ENCODE data around the gene PCDHGA5. TPM values are rescaled to one million over a fixed set of nuclear protein-coding genes. Genes with fewer than 3 reads are reported as not detected.

The PCDHGA5 gene
- total RNA-seq, 1 donor from 2014 or later: not detected

GRCh38 chr5:141397756-141398551, 34.0 kb downstream of the PCDHGA5 start, which contains the start of gene PCDHGB5:
PCDHGB5 (plus strand) TSS chr5:141397947; CDS start chr5:141398128, 181 bp downstream.

DNA sequence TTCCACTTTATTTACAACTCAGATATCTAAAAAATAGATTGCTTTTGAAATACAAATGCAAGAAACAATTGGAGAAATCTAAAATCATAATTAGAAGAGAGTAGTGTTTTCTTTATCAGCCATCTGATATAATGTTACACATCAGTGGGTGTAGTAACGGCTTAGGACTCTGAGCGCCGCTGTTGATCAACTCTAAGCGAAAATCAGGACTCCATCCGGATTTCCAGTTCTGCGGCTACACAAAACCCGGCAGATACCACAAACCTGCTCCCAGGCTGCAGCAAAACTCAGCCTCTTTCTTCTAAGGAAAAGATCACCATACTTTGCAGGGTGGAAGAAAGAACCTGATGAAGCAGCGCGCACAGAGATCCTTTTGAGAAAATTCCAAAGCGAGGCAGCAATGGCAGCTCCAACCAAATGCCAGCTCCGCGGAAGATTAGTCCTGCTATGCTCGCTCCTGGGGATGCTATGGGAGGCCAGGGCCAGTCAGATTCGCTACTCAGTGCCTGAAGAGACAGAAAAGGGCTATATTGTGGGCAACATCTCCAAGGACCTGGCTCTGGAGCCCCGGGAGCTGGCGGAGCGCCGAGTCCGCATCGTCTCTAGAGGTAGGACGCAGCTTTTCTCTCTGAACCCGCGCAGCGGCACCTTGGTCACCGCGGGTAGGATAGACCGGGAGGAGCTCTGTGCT, 38.7 kb downstream of the PCDHGA5 start, which contains the start of gene PCDHGA9:
Gene PCDHGA9 (plus strand): TSS at position 226 of the 691 bp plus-strand sequence. CDS start 175 bp downstream, at position 401.

DNA sequence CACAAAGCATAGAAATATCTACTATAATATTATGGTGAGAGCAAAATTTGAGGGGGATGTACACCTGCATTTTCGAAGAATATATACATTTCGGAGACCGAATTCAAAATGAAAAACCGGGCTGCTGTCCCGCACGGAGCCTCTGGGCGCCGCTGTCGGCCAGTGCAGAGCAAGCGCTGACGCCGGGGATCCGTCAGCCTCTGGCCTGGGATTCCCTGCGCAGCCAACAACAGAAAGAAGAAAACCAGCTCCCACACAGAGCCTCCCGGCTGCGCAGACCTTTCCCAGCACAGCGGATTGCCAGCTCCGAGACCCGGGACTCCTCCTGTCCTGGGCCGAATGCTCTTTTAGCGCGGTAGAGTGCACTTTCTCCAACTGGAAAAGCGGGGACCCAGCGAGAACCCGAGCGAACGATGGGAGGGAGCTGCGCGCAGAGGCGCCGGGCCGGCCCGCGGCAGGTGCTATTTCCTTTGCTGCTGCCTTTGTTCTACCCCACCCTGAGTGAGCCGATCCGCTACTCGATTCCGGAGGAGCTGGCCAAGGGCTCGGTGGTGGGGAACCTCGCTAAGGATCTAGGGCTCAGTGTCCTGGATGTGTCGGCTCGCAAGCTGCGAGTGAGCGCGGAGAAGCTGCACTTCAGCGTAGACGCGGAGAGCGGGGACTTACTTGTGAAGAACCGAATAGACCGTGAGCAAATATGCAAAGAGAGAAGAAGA, 44.0 kb downstream of the PCDHGA5 start, which contains the start of gene PCDHGB6:
Gene PCDHGB6 (plus strand): TSS at position 232 of the 716 bp plus-strand sequence. CDS start 182 bp downstream, at position 414.

DNA sequence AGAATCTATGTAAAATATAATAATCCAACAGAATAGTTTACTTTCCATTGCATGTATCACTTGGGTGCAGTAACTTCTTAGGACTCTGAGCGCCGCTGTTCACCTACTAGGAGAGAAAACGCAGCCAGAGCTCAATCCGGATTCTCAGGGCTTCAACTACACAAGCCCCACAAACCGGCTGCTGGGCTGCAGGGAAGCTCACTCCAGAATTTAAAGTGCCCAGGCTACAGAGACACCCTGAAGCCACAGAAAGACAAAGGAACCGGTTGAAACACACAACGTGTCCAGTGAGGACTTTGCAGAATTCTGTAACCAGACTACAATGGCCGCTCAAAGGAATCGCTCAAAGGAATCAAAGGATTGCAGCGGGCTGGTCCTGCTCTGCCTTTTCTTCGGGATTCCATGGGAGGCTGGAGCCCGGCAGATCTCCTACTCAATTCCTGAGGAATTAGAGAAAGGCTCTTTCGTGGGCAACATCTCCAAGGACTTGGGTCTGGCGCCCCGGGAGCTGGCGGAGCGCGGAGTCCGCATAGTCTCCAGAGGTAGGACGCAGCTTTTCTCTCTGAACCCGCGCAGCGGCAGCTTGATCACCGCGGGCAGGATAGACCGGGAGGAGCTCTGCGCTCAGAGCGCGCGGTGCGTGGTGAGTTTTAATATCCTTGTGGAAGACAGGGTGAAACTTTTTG, 49.0 kb downstream of the PCDHGA5 start, which contains the start of gene PCDHGA10:
Gene PCDHGA10 (plus strand): TSS at position 134 of the 686 bp plus-strand sequence. CDS start 189 bp downstream, at position 323.

Other genes starting within 250 kb of the PCDHGA5 start
- gene PCDHB4, start 242.3 kb upstream of the PCDHGA5 start, total RNA-seq: under 0.01 TPM in 1 of 2 replicates, not detected in the other
- 0.24 and 0.64 TPM in 2 replicates for gene PCDHB5, start 229.0 kb upstream of the PCDHGA5 start, total RNA-seq
- not detected in 2 replicates for gene PCDHB6, start 214.1 kb upstream of the PCDHGA5 start, total RNA-seq
- under 0.01 TPM in 1 of 2 replicates, not detected in the other for gene PCDHB7, start 191.5 kb upstream of the PCDHGA5 start, total RNA-seq
- under 0.01 TPM in 2 replicates for gene PCDHB8, start 186.4 kb upstream of the PCDHGA5 start, total RNA-seq
- gene PCDHB16, start 181.8 kb upstream of the PCDHGA5 start, total RNA-seq: under 0.01 TPM in 1 of 2 replicates, not detected in the other
- gene PCDHB9, start 177.0 kb upstream of the PCDHGA5 start, total RNA-seq: under 0.01 TPM in 1 of 2 replicates, not detected in the other
- gene PCDHB10, start 171.8 kb upstream of the PCDHGA5 start, total RNA-seq: under 0.01 and 0.21 TPM in 2 replicates
- gene PCDHB11, start 164.5 kb upstream of the PCDHGA5 start, total RNA-seq: 0.24 and 0.43 TPM in 2 replicates
- under 0.01 TPM in 1 of 2 replicates, not detected in the other for gene PCDHB12, start 155.4 kb upstream of the PCDHGA5 start, total RNA-seq
- gene PCDHB13, start 150.2 kb upstream of the PCDHGA5 start, total RNA-seq: 0.24 TPM in 1 of 2 replicates, not detected in the other
- gene PCDHB14, start 140.8 kb upstream of the PCDHGA5 start, total RNA-seq: 0.24 and 0.43 TPM in 2 replicates
- 0.21 and 0.24 TPM in 2 replicates for gene PCDHB15, start 118.8 kb upstream of the PCDHGA5 start, total RNA-seq
- not detected in 2 replicates for gene SLC25A2, start 60.1 kb upstream of the PCDHGA5 start, total RNA-seq
- gene TAF7, start 43.4 kb upstream of the PCDHGA5 start, total RNA-seq: 30.1 and 32.8 TPM in 2 replicates
- gene PCDHGA1, start 33.6 kb upstream of the PCDHGA5 start, total RNA-seq: under 0.01 TPM in 1 of 2 replicates, not detected in the other
- gene PCDHGA2, start 25.4 kb upstream of the PCDHGA5 start, total RNA-seq: 0.21 and 0.48 TPM in 2 replicates
- gene PCDHGA3, start 20.3 kb upstream of the PCDHGA5 start, total RNA-seq: under 0.01 and 0.21 TPM in 2 replicates
- 0.21 and 0.24 TPM in 2 replicates for gene PCDHGB1, start 14.1 kb upstream of the PCDHGA5 start, total RNA-seq
- 0.24 TPM in 1 of 2 replicates, not detected in the other for gene PCDHGA4, start 9.1 kb upstream of the PCDHGA5 start, total RNA-seq
- under 0.01 TPM in 1 of 2 replicates, not detected in the other for gene PCDHGB2, start 4.2 kb upstream of the PCDHGA5 start, total RNA-seq
- 0.24 and 0.43 TPM in 2 replicates for gene PCDHGB3, start 6.1 kb downstream of the PCDHGA5 start, total RNA-seq
- gene PCDHGA6, start 9.7 kb downstream of the PCDHGA5 start, total RNA-seq: under 0.01 and 0.24 TPM in 2 replicates
- 0.21 and 0.24 TPM in 2 replicates for gene PCDHGA7, start 18.6 kb downstream of the PCDHGA5 start, total RNA-seq
- gene PCDHGB4, start 23.5 kb downstream of the PCDHGA5 start, total RNA-seq: 0.64 and 5.3 TPM in 2 replicates
- 0.21 and 0.48 TPM in 2 replicates for gene PCDHGA8, start 28.5 kb downstream of the PCDHGA5 start, total RNA-seq
- 2.6 and 4.6 TPM in 2 replicates for gene PCDHGB5, start 33.8 kb downstream of the PCDHGA5 start, total RNA-seq
- gene PCDHGA9, start 38.6 kb downstream of the PCDHGA5 start, total RNA-seq: 0.72 and 0.85 TPM in 2 replicates
- 0.48 and 0.64 TPM in 2 replicates for gene PCDHGB6, start 43.9 kb downstream of the PCDHGA5 start, total RNA-seq
- 2.2 and 4.3 TPM in 2 replicates for gene PCDHGA10, start 48.8 kb downstream of the PCDHGA5 start, total RNA-seq
- gene PCDHGB7, start 53.5 kb downstream of the PCDHGA5 start, total RNA-seq: 1.1 and 3.4 TPM in 2 replicates
- 2.2 and 2.6 TPM in 2 replicates for gene PCDHGA11, start 56.9 kb downstream of the PCDHGA5 start, total RNA-seq
- 1.7 and 3.9 TPM in 2 replicates for gene PCDHGA12, start 66.3 kb downstream of the PCDHGA5 start, total RNA-seq
- 20.0 and 20.2 TPM in 2 replicates for gene PCDHGC3, start 111.8 kb downstream of the PCDHGA5 start, total RNA-seq
- gene PCDHGC4, start 120.9 kb downstream of the PCDHGA5 start, total RNA-seq: under 0.01 and 0.48 TPM in 2 replicates
- gene PCDHGC5, start 124.9 kb downstream of the PCDHGA5 start, total RNA-seq: 0.21 and 1.2 TPM in 2 replicates

All from tracheal epithelial cell (primary cell).